ENCODE measurements around the gene RPS21. TPM values are rescaled to one million over a fixed set of nuclear protein-coding genes. Genes with fewer than 3 reads are reported as not detected.

RPS21 gene
- total and polyA plus RNA-seq, 9 of the 15 experiments (the other 6 are each of a cell fraction or from before 2014, with no cell fraction given), result 1,380 to 5,647 (median 3,091) TPM

DNA sequence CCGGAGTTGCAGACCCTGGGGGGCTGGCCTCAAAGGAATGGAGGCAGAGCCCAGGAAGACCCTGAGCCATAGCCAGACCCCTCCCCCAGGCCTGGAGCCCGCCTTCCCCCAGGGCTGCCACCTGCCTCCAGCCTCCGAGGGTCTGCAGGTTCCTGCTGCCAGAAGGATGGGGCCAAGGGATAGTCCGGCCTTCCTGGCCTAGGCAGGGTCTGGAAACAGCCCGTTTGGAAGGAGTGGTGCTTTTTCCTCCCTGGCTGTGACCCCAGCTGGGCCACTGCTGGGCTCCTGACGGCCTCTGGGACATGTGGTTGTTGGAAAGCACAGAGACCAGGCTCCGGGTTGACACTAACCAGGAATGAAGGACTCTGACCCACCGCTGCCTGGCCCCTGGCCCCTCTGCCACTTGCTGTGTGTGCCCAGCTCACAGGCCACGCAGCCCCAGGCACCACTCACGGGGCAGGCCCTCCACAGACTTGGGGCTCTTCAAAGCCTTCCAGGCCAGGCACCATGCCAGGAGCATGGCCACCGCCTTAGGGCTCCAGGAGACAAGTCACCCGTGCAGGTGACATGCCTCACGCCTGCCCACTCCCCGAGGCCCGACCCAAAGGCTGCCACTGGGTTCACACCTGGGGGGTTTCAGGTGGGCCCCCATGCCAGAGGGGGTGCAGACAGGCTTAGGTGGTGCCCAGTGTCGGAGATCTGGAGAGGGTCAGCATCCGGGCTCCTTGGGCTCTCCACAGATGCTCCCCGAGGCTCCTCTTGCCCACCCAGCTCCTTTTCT, 15.9 kb upstream of the RPS21 start:
- H3K27me3 ChIP-seq (ENCODE audit: control insufficient read depth in 2 of 2, insufficient read depth in 2 of 2, low read length in 2 of 2), result no peaks in the 10 kb centered on the region
- ChIA-PET CTCF (ENCODE audit: low intra/inter-chr PET ratio) (no interaction called here), POLR2A (interaction anchor here (0.6 kb wide), 2 partner anchors 11 to 370 kb away, joined by 3 to 4 read pairs; no protein-coding TSS in a partner anchor)
- no peak overlapping the region for H3K4me3 ChIP-seq
- ATAC-seq (no peak), DNase-seq (ENCODE audit: extremely low read depth in 1 of 4, low spot score in 3 of 4) (no peak), FAIRE-seq (no peak)
- H3K9me3 ChIP-seq (replicated peaks; ENCODE audit: control insufficient read depth, insufficient read depth, low read depth, low read length), result no peaks in the 10 kb centered on the region
- H3K27ac ChIP-seq (ENCODE audit: extremely low read depth, low read depth, low read length), result no peak overlapping the region
- no peaks in the 10 kb centered on the region for H4K20me1 ChIP-seq (replicated peaks; ENCODE audit: control insufficient read depth, insufficient read depth, low read length)
- in situ Hi-C loops (cut with MboI), result no loop called here
- no peaks in the 10 kb centered on the region for H3K36me3 ChIP-seq (ENCODE audit: control insufficient read depth, insufficient read depth, low read length)
- intact Hi-C loops (cut with micrococcal nuclease), result no loop called here
- peak; percentile 5; the same call in 1 of the 2 replicates for TF ChIP-seq POLR2G (IDR thresholded peaks at IDR 0.05; ENCODE audit: low read depth, low read length)
- no peak for TF ChIP-seq KDM1A (IDR thresholded peaks at IDR 0.05)
- no peak overlapping the region for H2AFZ ChIP-seq (ENCODE audit: low read depth, low read length)
- H3K9ac ChIP-seq (ENCODE audit: insufficient read depth in 1 of 2, low read depth in 2 of 2, low read length in 2 of 2), result peak overlapping the region in 1 of 2 experiments; percentile 82; a peak in 2 of 4 replicates
- H3K4me2 ChIP-seq (ENCODE audit: insufficient read depth, low read length), result no peak overlapping the region
- H3K9me1 ChIP-seq (ENCODE audit: control insufficient read depth, insufficient read depth, low read length), result no peaks in the 10 kb centered on the region
- no TSS peak for BruUV-seq (replicated peaks)
- H3K79me2 ChIP-seq (ENCODE audit: control insufficient read depth, insufficient read depth, low read length), result peaks cover 11% of the 10 kb centered on the region
- WGBS (ENCODE audit: insufficient coverage, low coverage, missing lambda C conversion rate), result 67% methylated on average over 13 of the region's 18 CpGs
- peaks cover 32 to 91% of the 10 kb centered on the region in 2 experiments for H3K4me1 ChIP-seq (replicated peaks in 1 of 2; ENCODE audit: control insufficient read depth in 2 of 2, insufficient read depth in 2 of 2, low read length in 2 of 2)

DNA sequence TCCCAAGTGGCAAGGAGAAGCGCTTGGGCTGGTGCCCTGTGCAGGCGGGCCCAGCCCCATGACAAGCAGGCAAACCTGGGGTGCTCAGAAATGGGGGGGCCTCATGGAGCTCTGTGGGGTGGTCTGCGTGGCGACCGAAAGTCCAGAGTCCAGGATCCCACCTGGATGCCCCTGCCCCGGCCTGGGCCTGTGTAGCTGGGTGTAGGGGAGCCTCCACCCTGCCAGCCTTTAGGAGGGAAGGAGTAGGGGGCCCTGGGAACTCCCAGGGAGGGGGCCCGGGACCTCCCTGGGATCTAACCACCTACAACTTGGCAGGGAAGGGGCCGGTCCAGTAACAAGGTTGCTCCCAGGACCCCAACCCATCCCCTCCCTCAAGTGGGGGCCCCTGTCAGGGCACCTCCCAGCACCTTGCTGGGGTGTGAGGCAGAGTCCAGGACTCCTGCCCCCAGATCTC, 15.3 kb upstream of the RPS21 start:
- ChIA-PET POLR2A (interaction anchor here (0.6 kb wide), 2 partner anchors 11 to 369 kb away, joined by 3 to 4 read pairs; no protein-coding TSS in a partner anchor), CTCF (ENCODE audit: low intra/inter-chr PET ratio) (no interaction called here)
- Histone ChIP-seq H3K27ac (ENCODE audit: extremely low read depth, low read depth, low read length) (no peak overlapping the region), H3K4me2 (ENCODE audit: insufficient read depth, low read length) (no peak overlapping the region), H3K27me3 (ENCODE audit: control insufficient read depth in 2 of 2, insufficient read depth in 2 of 2, low read length in 2 of 2) (no peaks in the 10 kb centered on the region), H3K4me1 (replicated peaks in 1 of 2; ENCODE audit: control insufficient read depth in 2 of 2, insufficient read depth in 2 of 2, low read length in 2 of 2) (peaks cover 28 to 91% of the 10 kb centered on the region in 2 experiments), H3K79me2 (ENCODE audit: control insufficient read depth, insufficient read depth, low read length) (peaks cover 5% of the 10 kb centered on the region), H3K9ac (ENCODE audit: insufficient read depth in 1 of 2, low read depth in 2 of 2, low read length in 2 of 2) (no peak overlapping the region; a peak in 1 of 4 replicates), H2AFZ (ENCODE audit: low read depth, low read length) (no peak overlapping the region), H3K9me3 (replicated peaks; ENCODE audit: control insufficient read depth, insufficient read depth, low read depth, low read length) (no peaks in the 10 kb centered on the region), H3K36me3 (ENCODE audit: control insufficient read depth, insufficient read depth, low read length) (no peaks in the 10 kb centered on the region), H3K4me3 (no peak overlapping the region), H3K9me1 (ENCODE audit: control insufficient read depth, insufficient read depth, low read length) (no peaks in the 10 kb centered on the region), H4K20me1 (replicated peaks; ENCODE audit: control insufficient read depth, insufficient read depth, low read length) (no peaks in the 10 kb centered on the region)
- FAIRE-seq (no peak), ATAC-seq (no peak), DNase-seq (ENCODE audit: extremely low read depth in 1 of 4, low spot score in 3 of 4) (no peak)
- TF ChIP-seq POLR2G (IDR thresholded peaks at IDR 0.05; ENCODE audit: low read depth, low read length) (peak; percentile 5; the same call in 1 of the 2 replicates), TARDBP (IDR thresholded peaks at IDR 0.05) (no peak)
- 63% methylated on average over 7 of the region's 8 CpGs for WGBS (ENCODE audit: insufficient coverage, low coverage, missing lambda C conversion rate)
- intact Hi-C loops (cut with micrococcal nuclease), result no loop called here
- in situ Hi-C loops (cut with MboI), result no loop called here
- BruUV-seq (replicated peaks), result no TSS peak
